Cardiac fibroblast (primary cell): Measurements from ENCODE around the gene ZSCAN12.

Source experiments
- DNase-seq, 2 donors: peaks; one replicate each; pipeline versions ENCODE4 v3.0.0 to v3.0.0-alpha.2; 2010; ENCODE audit warnings: low read depth in 2 of 2
- H3K4me3 ChIP-seq, 2 donors: replicated peaks in 1 of 2; 1 replicate in 1 of 2; 2 replicates in 1 of 2; pipeline ENCODE4 v1.5.1; 2011; ENCODE audit warnings: low read depth in 2 of 2, low read length in 2 of 2, mild to moderate bottlenecking in 2 of 2, moderate library complexity in 1 of 2
- TF ChIP-seq, protein P1 (sequence below): IDR thresholded peaks from one replicate; pipeline ENCODE4 v1.5.1; 2011; ENCODE audit warnings: low read depth, mild to moderate bottlenecking, low read length, inconsistent platforms

The ZSCAN12 gene

DNA sequence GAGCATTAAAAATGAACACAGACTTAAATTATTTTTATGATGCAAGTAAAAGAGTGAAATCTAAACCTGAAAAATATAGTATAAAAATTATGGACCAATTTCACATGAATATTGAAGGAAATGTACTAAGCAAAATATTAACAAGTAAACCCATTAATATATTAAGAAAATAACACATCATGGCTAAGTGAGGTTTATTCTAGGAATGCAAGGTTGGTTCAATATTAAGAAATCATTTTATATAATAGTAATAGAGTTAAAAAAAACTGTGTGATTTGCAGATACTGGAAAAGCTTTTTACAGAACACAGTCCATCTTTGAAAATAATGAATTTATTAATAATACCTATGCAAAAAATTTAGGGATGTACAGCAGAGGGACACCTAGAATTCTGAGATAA lies 20.9 kb downstream of the ZSCAN12 start:
- no peak overlapping the region for H3K4me3 ChIP-seq
- DNase-seq, result no peak
- TF ChIP-seq, protein P1, sequence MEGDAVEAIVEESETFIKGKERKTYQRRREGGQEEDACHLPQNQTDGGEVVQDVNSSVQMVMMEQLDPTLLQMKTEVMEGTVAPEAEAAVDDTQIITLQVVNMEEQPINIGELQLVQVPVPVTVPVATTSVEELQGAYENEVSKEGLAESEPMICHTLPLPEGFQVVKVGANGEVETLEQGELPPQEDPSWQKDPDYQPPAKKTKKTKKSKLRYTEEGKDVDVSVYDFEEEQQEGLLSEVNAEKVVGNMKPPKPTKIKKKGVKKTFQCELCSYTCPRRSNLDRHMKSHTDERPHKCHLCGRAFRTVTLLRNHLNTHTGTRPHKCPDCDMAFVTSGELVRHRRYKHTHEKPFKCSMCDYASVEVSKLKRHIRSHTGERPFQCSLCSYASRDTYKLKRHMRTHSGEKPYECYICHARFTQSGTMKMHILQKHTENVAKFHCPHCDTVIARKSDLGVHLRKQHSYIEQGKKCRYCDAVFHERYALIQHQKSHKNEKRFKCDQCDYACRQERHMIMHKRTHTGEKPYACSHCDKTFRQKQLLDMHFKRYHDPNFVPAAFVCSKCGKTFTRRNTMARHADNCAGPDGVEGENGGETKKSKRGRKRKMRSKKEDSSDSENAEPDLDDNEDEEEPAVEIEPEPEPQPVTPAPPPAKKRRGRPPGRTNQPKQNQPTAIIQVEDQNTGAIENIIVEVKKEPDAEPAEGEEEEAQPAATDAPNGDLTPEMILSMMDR, result no peak

DNA sequence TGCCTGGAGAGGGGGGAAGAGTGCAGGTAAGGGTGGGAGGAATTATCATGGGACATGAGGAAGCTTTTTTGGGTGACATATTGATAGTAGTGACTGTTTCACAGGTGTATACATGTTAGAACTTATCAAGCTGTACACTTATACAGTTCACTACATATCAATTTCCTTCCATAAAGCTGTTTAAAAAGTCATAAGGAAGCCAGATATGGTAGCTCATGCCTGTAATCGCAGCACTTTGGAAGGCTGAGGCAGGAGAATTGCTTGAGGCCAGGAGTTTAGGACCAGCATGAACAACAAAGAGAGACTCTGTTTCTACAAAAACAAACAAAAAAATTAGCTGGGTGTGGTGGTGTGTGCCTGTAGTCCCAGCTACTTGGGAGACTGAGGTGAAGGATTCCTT lies 21.7 kb downstream of the ZSCAN12 start:
- no peak for DNase-seq
- H3K4me3 ChIP-seq, result no peak overlapping the region
- TF ChIP-seq, protein P1, result no peak

DNA sequence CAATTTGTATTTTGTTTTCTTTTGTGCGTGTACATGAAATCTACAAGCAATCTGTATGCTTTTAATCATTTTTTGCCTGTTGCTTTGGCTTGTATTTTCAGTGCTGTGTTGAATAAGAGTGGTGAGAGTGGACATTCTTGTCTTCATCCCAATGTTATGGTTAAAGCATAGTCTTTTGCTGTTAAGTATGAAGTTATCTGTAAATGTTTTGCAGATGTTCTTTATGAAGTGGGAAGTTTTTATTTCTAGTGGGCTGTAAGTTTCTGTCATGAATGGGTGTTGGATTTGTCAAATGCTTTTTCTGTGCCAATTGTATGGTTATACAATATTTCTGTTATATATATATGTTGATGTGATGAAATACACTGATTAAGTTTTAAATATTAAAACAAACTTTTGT lies 25.6 kb downstream of the ZSCAN12 start:
- DNase-seq, result no peak
- no peak overlapping the region for H3K4me3 ChIP-seq
- TF ChIP-seq, protein P1, result no peak

GRCh38 chr6:28371706-28372451 lies 27.7 kb downstream of the ZSCAN12 start:
- TF ChIP-seq, protein P1, result no peak
- DNase-seq, result no peak
- H3K4me3 ChIP-seq, result no peak overlapping the region

DNA sequence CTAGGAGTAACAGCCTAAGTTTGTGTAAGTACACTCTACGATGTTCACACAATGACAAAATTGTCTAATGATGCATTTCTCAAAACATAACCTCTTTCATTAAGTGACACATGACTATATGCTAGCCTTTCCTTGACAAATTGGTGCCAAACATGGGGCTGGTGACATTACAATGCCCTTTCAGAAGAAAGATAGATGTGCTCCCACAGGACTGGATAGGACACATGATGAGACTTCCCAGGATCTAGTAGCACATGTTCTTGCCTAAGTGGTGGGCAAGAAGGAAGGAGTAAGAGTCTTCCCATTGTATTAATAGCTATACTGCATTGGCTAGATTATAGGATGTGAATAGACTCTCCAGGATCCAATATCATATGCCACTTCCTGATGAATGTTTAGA lies 28.3 kb downstream of the ZSCAN12 start:
- no peak for DNase-seq
- H3K4me3 ChIP-seq, result no peak overlapping the region
- TF ChIP-seq, protein P1, result no peak

- H3K4me3 ChIP-seq, result no peak overlapping the region
- TF ChIP-seq, protein P1, result no peak
- DNase-seq, result no peak
These were observed 29.1 kb downstream of the ZSCAN12 start for GRCh38 chr6:28370440-28370839.

GRCh38 chr6:28369463-28369862 lies 30.1 kb downstream of the ZSCAN12 start:
- DNase-seq, result no peak
- H3K4me3 ChIP-seq, result no peak overlapping the region

More at GRCh38 chr6:28369463-28369862, 30.1 kb downstream of the ZSCAN12 start:
- TF ChIP-seq, protein P1, result no peak
